HepG2 (cell line): ENCODE results near the gene TPSD1. TPM values are rescaled to one million over a fixed set of nuclear protein-coding genes. Genes with fewer than 3 reads are reported as not detected.
"Not testable (repeated sequence)": the region's sequence is repeated elsewhere in the genome, so short reads cannot be mapped to it uniquely, and the experiment has no call there.

ENCODE experiments used
- HIC2 ChIP-seq: sonication (generic); formaldehyde crosslinking; IDR thresholded peaks from 2 replicates; pipeline ENCODE4 v1.9.0; 2022; ENCODE audit warnings: low read depth, missing genetic modification reagents
- HNF1A ChIP-seq, 2 experiments: sonication (generic) in 1 of 2; formaldehyde crosslinking in 1 of 2; IDR thresholded peaks; 2 replicates each; pipeline versions ENCODE4 v1.4.0 to v1.6.1; 2016 to 2020; ENCODE audit warnings: borderline replicate concordance in 1 of 2, low read depth in 1 of 2, mild to moderate bottlenecking in 1 of 2, missing genetic modification reagents in 1 of 2
- MED1 ChIP-seq: sonication (generic); formaldehyde crosslinking; IDR thresholded peaks from 2 replicates; pipeline ENCODE4 v1.4.0; 2020; ENCODE audit warnings: missing genetic modification reagents
- NFIB ChIP-seq: sonication (generic); formaldehyde crosslinking; IDR thresholded peaks from 2 replicates; pipeline ENCODE4 v1.9.0; 2021; ENCODE audit warnings: missing genetic modification reagents, mild to moderate bottlenecking, borderline replicate concordance
- PATZ1 ChIP-seq: sonication (generic); formaldehyde crosslinking; IDR thresholded peaks from 2 replicates; pipeline ENCODE4 v1.4.0; 2020; ENCODE audit warnings: missing genetic modification reagents
- REPIN1 ChIP-seq: sonication (generic); formaldehyde crosslinking; IDR thresholded peaks from 2 replicates; pipeline ENCODE4 v1.8.0; 2022; ENCODE audit warnings: missing genetic modification reagents, low read depth, mild to moderate bottlenecking, borderline replicate concordance
- TFAP4 ChIP-seq: sonication (generic); IDR thresholded peaks from 2 replicates; pipeline ENCODE4 v1.6.1; 2016; ENCODE audit warnings: low read depth, borderline replicate concordance
- ZBTB7A ChIP-seq: sonication (generic); formaldehyde crosslinking; IDR thresholded peaks from 2 replicates; pipeline ENCODE4 v1.8.0; 2022; ENCODE audit warnings: mild to moderate bottlenecking, missing genetic modification reagents
- ZFP91 ChIP-seq: sonication (generic); formaldehyde crosslinking; IDR thresholded peaks from 2 replicates; pipeline ENCODE4 v1.9.0; 2022; ENCODE audit warnings: missing genetic modification reagents, mild to moderate bottlenecking, borderline replicate concordance
- ZFX ChIP-seq: sonication (generic); formaldehyde crosslinking; IDR thresholded peaks from 2 replicates; pipeline ENCODE4 v1.4.0; 2020; ENCODE audit warnings: mild to moderate bottlenecking, low read depth, missing genetic modification reagents, moderate library complexity
- ZGPAT ChIP-seq: IDR thresholded peaks from 2 replicates; pipeline ENCODE4 v1.6.1; 2016; ENCODE audit warnings: mild to moderate bottlenecking
- polyA plus RNA-seq, 8 experiments: library from polyadenylated mRNA; depleted of rRNA in 3 of 8; stranded (reverse) in 7 of 8; unstranded in 1 of 8; fragments of >200 nt; fragmentation: Illumina TruSeq in 4 of 8; extraction: Trizol in 4 of 8; gene quantifications; 2 replicates each; pipeline versions ENCODE4 v1.2.1 to v1.2.3, GENCODE V29; 2011 to 2016; ENCODE audit warnings: low read depth in 4 of 8, missing spikeins in 1 of 8, mixed read lengths in 1 of 8; ENCODE audit not compliant: insufficient read depth in 1 of 8
- total RNA-seq, 5 experiments: library from RNA; depleted of rRNA; stranded (reverse); fragments of >200 nt; fragmentation: Illumina TruSeq; extraction: Trizol; gene quantifications; 2 replicates each; pipeline ENCODE4 v1.2.3, GENCODE V29; 2016; ENCODE audit warnings: low read depth in 1 of 5

The TPSD1 gene
- total and polyA plus RNA-seq, 2 of the 13 experiments (the other 11 are each of a cell fraction or from before 2014, with no cell fraction given), result not detected

GRCh38 chr16:1271724-1272413 lies 16.0 kb downstream of the TPSD1 start (continued):
- TF ChIP-seq PATZ1 (CRISPR knock-in tag) (0 out of 2 replicates have a peak, but pooled peaks have one; percentile 52), REPIN1 (CRISPR knock-in tag) (peak; percentile 73), TFAP4 (peak; percentile 35; the same call in 1 of the 2 replicates), ZFP91 (CRISPR knock-in tag) (peak; percentile 49; the same call in 1 of the 2 replicates), ZGPAT (CRISPR knock-in tag) (peak; percentile 30; the same call in 1 of the 2 replicates), HNF1A (CRISPR knock-in tag; IDR thresholded peaks at IDR 0.05; ENCODE audit: borderline replicate concordance) (0 out of 2 replicates have a peak, but pooled peaks have one; percentile 17), ZFX (peak; percentile 56; the same call in 1 of the 2 replicates), ZBTB7A (CRISPR knock-in tag) (peak; percentile 51; the same call in 1 of the 2 replicates), MED1 (0 out of 2 replicates have a peak, but pooled peaks have one; percentile 16), HIC2 (CRISPR knock-in tag) (peak; percentile 87), NFIB (peak; percentile 100)
- not testable (repeated sequence) for TF ChIP-seq HNF1A (IDR thresholded peaks at IDR 0.05; ENCODE audit: low read depth)
